ENCODE measurements around the gene TOMM70.

GRCh38 chr3:100399341-100400071 is 1.4 kb downstream of the TOMM70 start:
- no peak for TF ChIP-seq EP300 (IDR thresholded peaks at IDR 0.05)
- TF ChIP-seq, protein P1, sequence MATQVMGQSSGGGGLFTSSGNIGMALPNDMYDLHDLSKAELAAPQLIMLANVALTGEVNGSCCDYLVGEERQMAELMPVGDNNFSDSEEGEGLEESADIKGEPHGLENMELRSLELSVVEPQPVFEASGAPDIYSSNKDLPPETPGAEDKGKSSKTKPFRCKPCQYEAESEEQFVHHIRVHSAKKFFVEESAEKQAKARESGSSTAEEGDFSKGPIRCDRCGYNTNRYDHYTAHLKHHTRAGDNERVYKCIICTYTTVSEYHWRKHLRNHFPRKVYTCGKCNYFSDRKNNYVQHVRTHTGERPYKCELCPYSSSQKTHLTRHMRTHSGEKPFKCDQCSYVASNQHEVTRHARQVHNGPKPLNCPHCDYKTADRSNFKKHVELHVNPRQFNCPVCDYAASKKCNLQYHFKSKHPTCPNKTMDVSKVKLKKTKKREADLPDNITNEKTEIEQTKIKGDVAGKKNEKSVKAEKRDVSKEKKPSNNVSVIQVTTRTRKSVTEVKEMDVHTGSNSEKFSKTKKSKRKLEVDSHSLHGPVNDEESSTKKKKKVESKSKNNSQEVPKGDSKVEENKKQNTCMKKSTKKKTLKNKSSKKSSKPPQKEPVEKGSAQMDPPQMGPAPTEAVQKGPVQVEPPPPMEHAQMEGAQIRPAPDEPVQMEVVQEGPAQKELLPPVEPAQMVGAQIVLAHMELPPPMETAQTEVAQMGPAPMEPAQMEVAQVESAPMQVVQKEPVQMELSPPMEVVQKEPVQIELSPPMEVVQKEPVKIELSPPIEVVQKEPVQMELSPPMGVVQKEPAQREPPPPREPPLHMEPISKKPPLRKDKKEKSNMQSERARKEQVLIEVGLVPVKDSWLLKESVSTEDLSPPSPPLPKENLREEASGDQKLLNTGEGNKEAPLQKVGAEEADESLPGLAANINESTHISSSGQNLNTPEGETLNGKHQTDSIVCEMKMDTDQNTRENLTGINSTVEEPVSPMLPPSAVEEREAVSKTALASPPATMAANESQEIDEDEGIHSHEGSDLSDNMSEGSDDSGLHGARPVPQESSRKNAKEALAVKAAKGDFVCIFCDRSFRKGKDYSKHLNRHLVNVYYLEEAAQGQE (IDR thresholded peaks at IDR 0.05) = no peak
- TF ChIP-seq CTCF (IDR thresholded peaks at IDR 0.05) = no peak
- no peak for TF ChIP-seq POLR2A (IDR thresholded peaks at IDR 0.05; ENCODE audit: low read length)
- TF ChIP-seq ESRRA (IDR thresholded peaks at IDR 0.05; ENCODE audit: borderline replicate concordance, low read length) = no peak
- TF ChIP-seq NPAS2 (CRISPR knock-in tag; IDR thresholded peaks at IDR 0.05; ENCODE audit: borderline replicate concordance) = no peak
- TF ChIP-seq CBX2 (IDR thresholded peaks at IDR 0.05; ENCODE audit: borderline replicate concordance, low read depth) = no peak
- no peak for TF ChIP-seq PBX3 (IDR thresholded peaks at IDR 0.05)

Measured in A549 (cell line).